Left cardiac atrium (tissue), 4 donors: Measurements from ENCODE around the gene GPR108. TPM values are rescaled to one million over a fixed set of nuclear protein-coding genes. Genes with fewer than 3 reads are reported as not detected.

Experiments used
- ATAC-seq, 2 donors: fragments of 200-7000 bp; cut with Tn5 transposase; one replicate each; pipeline ENCODE4 v1.9.1; 2020; ENCODE audit warnings: mild to moderate bottlenecking in 2 of 2, moderate library complexity in 2 of 2
- DNase-seq: peaks from one replicate; pipeline ENCODE4 v3.0.0-alpha.2; 2020
- intact Hi-C, 2 donors: fragments of 100-400 bp; cut with DNase I; formaldehyde crosslinking; loops; one replicate each; pipeline versions ENCODE4 v1.14.1 to v1.15.1; 2022 to 2023
- total RNA-seq, 2 donors: library from RNA; stranded (reverse); fragmentation: NEBNext Ultra II Directional; extraction: Animal tissue kit (Norgen Biotek cat#: 25700); gene quantifications; one replicate each; pipeline ENCODE4 v1.2.1, GENCODE V29; 2021
- donor health status: DM: no; HTN: yes; CAD: no.
- donor health status: DM: no; HTN: yes; CAD: no; lungs with severe emphysema.
- donor health status: DM: yes; HTN: yes; CAD: no.
- donor health status: Dilated cardiomyopathy.

The GPR108 gene
- total RNA-seq, 2 donors from 2014 or later: 25.7 to 35.4 TPM

- ATAC-seq: no peak
- DNase-seq: no peak
- intact Hi-C loops: no loop called here
Measured at GRCh38 chr19:6729573-6730152, 7.7 kb downstream of the GPR108 start.

DNA sequence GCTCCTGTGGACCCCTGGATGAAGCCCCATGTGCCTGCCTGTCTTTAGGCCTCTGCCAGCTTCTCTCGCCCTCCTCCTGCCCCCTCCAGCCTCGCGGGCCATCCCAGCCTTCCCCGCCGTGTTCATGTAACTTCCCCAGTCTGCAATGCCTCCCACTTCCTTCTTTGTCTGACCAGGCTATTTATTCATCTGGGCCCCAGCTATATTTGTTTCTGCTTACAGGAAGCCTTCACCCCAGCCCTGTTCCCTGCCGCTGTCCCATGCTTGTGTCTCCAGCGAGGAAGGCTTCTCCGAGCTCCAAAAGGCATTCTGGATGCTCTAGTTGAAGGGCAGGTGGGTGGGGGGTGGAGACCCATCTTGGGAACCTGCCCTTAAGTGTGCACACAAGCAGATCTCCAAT is 9.0 kb downstream of the GPR108 start:
- intact Hi-C loops: no loop called here
- no peak for DNase-seq
- no peak for ATAC-seq

DNA sequence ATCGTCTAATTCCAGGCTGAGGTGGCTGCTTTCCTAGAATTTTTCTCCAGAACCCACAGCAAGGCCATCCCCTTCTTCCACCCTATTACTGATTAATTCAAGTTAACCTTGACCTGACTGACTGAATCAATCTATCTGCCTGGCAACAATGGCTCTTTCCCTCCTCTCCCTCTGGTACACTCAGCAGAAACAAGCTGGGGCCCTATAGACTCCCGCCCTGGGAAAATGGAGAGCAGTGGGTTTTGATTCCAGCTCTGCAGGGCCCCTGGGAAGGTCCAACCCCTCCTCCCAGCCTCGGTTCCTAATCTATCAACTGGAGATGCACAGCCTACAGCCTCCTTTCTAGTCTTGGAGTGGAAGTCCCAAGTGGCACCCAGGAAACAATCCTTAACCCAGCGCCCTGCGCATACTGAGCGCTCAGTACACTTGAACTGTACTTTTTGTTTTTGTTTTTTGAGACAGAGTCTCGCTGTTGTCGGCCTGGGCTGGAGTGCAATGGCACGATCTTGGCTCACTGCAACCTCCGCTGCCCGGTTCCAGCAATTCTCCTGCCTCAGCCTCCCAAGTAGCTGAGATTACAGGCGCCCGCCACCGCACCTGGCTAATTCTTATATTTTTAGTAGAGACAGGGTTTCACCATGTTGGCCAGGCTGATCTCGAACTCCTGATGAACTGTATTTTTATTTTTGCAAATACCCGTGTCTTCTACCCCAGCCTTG is 11.7 kb downstream of the GPR108 start:
- intact Hi-C loops: no loop called here
- ATAC-seq (no peak), DNase-seq (no peak)

GRCh38 chr19:6724631-6725492 is 12.5 kb downstream of the GPR108 start:
- ATAC-seq: no peak
- intact Hi-C loops: no loop called here
- peak; percentile 10 for DNase-seq

DNA sequence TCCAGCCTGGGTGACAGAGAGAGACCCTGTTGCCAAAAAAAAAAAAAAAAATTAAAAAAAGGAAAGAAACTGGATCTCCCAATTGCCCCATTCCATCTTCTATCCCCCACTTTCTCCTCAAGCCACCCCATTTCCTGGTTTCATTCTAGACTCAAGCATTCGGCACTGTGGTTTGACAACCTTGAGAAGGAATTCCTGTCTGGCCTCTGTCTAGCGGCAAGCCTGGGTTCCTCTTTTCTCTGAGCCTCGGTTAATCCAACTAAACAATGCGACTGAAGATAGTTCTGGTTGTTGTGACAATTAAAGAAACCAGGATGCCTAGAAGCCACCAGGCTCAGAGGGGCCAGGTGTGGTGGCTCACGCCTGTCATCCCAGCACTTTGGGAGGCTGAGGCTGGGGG is 13.6 kb downstream of the GPR108 start:
- intact Hi-C loops: no loop called here
- DNase-seq: no peak
- ATAC-seq: no peak

- ATAC-seq (peak; percentile 31 to 39), DNase-seq (peak; percentile 63)
- intact Hi-C loops: no loop called here
Measured at GRCh38 chr19:6723108-6723618, 14.2 kb downstream of the GPR108 start.

GRCh38 chr19:6721773-6722172 is 15.6 kb downstream of the GPR108 start:
- no peak for DNase-seq
- intact Hi-C loops: no loop called here

DNA sequence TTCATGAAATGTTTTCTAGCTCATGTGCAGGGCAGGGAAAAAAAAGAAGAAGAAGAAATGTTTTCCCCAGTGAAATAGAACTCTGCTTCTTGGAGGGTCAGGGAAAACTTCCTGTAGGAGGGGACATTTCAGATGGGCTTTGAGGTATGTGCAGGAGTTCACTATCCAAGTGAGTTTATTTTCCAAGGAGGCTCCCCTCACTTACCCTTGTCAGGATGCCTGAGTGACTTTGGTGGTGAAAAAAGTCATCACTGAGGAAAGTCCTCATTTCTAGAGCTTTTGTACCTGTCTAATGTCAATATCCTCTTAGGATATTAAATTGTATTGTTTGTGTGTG is 16.3 kb downstream of the GPR108 start:
- ATAC-seq: no peak
- no peak for DNase-seq
- intact Hi-C loops: no loop called here

More at GRCh38 chr19:6721773-6722172, 15.6 kb downstream of the GPR108 start:
- ATAC-seq: no peak

GRCh38 chr19:6720369-6721137 is 16.8 kb downstream of the GPR108 start, which contains the start of gene C3:
Gene C3 (minus strand): TSS chr19:6720650. CDS start chr19:6720589, 61 bp downstream.
- peak; percentile 65 for DNase-seq
- ATAC-seq: peak; percentile 73 to 84
- intact Hi-C loops: no loop called here

DNA sequence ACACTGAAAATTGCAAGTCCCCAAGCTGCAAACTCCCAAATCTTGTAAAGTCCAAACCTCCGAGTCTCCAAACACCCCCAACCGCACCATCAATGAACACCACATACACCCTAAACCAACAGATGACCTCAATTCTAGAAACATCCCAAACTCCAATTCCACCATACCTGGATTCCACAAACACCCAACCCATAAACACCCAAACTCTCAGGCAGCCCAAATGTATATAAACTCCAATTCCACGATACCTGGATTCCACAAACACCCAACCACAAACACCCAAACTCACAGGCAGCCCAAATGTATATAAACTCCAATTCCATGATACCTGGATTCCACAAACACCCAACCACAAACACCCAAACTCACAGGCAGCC is 17.4 kb downstream of the GPR108 start:
- no peak for DNase-seq
- no peak for ATAC-seq
- intact Hi-C loops: no loop called here

- DNase-seq (no peak), ATAC-seq (no peak)
- intact Hi-C loops: no loop called here
Measured at GRCh38 chr19:6719540-6719861, 17.9 kb downstream of the GPR108 start.

GRCh38 chr19:6718741-6719539 is 18.4 kb downstream of the GPR108 start:
- ATAC-seq: peak; percentile 21 to 73

DNA sequence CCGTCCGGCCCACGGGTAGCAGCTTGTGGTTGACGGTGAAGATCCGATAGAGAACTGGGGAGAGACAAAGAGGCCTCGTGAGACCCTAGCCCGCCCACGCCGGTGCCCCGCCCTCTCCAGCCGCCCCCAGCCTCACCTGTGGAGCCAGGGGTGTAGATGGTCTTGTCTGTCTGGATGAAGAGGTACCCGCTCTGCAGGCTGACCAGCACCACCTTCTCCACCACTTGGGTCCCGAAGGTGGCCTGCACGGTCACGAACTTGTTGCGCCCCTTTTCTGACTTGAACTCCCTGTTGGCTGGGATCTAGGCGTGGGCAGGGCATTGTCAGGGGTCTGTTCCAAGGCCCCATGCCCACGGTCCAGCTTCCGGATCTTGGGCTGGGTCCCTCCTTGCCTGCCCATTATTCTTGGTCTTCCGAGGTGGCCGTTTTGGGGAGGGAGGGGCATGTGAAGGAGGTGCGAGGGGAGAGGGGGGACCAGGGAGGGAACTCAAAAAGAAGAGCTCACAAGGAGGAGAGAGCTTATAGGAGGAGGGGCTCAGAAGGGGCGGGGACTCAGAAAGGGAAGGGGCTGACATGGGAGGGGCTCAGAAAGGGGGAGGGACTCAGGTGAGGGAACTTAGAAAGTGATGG is 19.2 kb downstream of the GPR108 start:
- intact Hi-C loops: no loop called here
- ATAC-seq (no peak), DNase-seq (no peak)

More at GRCh38 chr19:6718741-6719539, 18.4 kb downstream of the GPR108 start:
- intact Hi-C loops: no loop called here
- peak; percentile 63 for DNase-seq

DNA sequence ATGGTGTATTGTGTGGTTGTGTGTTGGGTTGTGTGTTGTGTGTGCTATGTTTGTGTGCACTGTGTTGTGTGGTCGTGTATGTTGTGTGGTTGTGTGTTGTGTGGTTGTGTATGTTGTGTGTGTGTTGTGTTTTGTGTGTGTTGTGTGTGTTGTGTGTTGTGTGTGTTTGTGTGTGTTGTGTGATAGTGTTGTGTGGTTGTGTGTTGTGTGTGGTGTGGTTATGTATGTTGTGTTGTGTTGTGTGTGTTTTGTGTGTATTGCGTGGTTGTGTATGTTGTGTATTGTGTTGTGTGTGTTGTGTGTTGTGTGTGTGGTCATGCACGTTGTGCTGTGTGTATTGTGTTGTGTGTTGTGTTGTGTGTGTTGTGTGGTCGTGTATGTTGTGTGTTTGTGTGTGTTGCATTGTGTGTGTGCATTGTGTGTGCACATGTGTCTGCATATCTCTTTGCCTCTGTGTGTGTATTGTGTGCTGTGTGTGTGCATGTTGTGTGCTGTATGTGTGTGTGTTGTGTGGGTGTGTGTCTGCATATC is 19.9 kb downstream of the GPR108 start:
- ATAC-seq (no peak), DNase-seq (no peak)
- intact Hi-C loops: no loop called here

- intact Hi-C loops: no loop called here
- no peak for ATAC-seq
- DNase-seq: no peak
Measured at GRCh38 chr19:6717036-6717435, 20.3 kb downstream of the GPR108 start.

- intact Hi-C loops: no loop called here
- ATAC-seq: no peak
- no peak for DNase-seq
Measured at GRCh38 chr19:6716610-6716970, 20.8 kb downstream of the GPR108 start.

DNA sequence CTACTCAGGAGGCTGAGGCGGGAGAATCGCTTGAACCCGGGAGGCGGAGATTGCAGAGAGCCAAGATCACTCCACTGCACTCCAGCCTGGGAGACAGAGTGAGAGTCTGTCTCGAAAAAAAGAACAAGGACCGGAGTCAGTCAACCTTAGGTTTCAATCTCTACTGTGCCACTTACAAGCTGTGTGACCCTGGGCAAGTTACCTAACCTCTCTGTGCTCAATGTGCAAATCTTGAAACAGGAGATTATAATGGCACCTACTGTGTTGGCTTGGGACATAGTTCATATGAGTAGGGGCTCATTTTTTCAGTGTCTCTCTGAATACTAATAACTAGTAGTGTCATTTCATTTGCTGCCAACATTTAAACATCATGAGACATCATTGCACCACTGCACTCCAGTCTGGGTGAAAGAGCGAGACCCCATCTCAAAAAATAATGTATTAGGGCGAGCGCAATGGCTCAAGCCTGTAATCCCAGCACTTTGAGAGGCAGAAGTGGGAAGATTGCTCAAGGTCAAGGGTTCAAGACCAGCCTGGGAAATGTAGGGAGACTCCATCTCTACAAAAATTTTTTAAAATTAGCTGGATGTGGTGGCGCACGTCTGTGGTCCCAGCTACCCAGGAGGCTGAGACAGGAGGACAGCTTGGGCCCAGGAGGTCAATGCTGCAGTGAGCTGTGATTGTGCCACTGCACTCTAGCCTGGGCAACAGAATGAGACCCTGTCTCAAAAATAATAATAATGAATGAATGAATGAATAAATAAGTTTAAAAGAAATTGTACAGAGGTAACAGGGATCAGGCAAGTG is 22.4 kb downstream of the GPR108 start:
- DNase-seq: no peak
- no peak for ATAC-seq
- intact Hi-C loops: no loop called here
